Breast epithelium (tissue), 3 donors: ENCODE results near the gene TALDO1.

ENCODE experiments used
- POLR2AphosphoS5 ChIP-seq, 3 donors: sonication (generic); formaldehyde crosslinking; IDR thresholded peaks; one replicate each; pipeline ENCODE4 v1.6.1; 2017; ENCODE audit warnings: antibody characterized with exemption in 3 of 3
- TF ChIP-seq, protein P1 (sequence below), 3 donors: fragments of 450-650 bp; IDR thresholded peaks; one replicate each; pipeline ENCODE4 v1.5.1; 2016 to 2017; ENCODE audit warnings: antibody characterized with exemption in 3 of 3, mild to moderate bottlenecking in 3 of 3, moderate library complexity in 3 of 3

DNA sequence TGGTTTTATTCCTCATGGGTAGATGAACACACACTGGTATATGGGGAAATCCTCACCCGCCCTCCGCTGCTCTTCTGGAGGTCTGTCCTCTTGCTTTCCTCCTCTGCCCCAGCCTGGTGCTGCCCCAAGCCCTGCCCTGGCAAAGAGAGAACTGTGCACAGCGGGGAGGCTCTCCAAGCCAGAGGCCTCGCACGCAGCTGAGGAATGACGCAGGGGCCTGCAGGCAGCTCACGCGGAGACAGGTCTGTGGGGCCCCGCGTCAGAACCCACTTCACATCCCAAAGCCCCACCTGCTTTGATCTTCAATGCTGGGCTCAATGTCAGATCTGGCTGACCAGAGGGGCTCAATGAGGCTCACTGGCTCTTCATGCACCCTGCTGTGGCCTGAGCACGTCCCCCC lies 20.0 kb downstream of the TALDO1 start:
- TF ChIP-seq, protein P1, sequence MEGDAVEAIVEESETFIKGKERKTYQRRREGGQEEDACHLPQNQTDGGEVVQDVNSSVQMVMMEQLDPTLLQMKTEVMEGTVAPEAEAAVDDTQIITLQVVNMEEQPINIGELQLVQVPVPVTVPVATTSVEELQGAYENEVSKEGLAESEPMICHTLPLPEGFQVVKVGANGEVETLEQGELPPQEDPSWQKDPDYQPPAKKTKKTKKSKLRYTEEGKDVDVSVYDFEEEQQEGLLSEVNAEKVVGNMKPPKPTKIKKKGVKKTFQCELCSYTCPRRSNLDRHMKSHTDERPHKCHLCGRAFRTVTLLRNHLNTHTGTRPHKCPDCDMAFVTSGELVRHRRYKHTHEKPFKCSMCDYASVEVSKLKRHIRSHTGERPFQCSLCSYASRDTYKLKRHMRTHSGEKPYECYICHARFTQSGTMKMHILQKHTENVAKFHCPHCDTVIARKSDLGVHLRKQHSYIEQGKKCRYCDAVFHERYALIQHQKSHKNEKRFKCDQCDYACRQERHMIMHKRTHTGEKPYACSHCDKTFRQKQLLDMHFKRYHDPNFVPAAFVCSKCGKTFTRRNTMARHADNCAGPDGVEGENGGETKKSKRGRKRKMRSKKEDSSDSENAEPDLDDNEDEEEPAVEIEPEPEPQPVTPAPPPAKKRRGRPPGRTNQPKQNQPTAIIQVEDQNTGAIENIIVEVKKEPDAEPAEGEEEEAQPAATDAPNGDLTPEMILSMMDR (IDR thresholded peaks at IDR 0.05): no peak
- no peak for TF ChIP-seq POLR2AphosphoS5 (IDR thresholded peaks at IDR 0.05)
